GM21390 (cell line): ENCODE results near the gene OCSTAMP.

Experiments used
- ATAC-seq: cut with Tn5 transposase; IDR thresholded peaks from one replicate; pipeline ENCODE4 v1.9.1; 2021; ENCODE audit not compliant: unreplicated experiment

Gene OCSTAMP

DNA sequence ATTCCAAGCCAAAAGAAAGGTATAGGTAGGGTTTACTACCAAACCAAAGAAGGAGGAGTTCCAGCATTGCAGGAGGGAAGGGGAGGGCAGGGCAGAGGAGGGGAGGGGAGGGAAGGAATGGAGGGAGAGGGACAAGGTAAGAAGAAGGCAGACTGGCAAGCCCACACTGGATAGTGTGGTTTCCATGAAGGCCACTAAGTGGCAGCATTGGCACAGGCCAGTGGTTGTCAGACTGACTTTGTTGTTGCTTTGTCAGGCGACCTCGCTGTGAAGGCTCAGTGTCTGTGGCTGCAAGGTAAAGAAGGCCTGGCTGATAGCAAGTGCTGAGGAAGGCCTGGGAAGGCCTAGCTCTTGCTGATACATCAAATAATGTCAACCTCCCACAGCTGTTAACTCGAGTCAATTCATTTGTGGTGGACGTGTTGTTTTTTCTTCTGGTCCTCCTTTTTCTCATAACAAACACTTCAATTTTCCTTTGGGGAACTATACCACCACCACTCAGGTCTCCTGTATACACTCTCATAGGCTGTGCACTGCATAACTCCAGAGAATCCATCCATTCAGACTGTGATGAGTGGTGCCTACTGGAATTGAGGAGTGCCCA, 29.4 kb downstream of the OCSTAMP start:
- no peak for ATAC-seq

GRCh38 chr20:46520540-46520939, 29.9 kb downstream of the OCSTAMP start:
- no peak for ATAC-seq

GRCh38 chr20:46519471-46520068, 30.9 kb downstream of the OCSTAMP start:
- no peak for ATAC-seq

- no peak for ATAC-seq
Measured at GRCh38 chr20:46512943-46513844, 37.3 kb downstream of the OCSTAMP start, which contains the start of gene ZNF334. ZNF334 (minus strand) TSS chr20:46513559; CDS start chr20:46512102, 1,457 bp downstream.

DNA sequence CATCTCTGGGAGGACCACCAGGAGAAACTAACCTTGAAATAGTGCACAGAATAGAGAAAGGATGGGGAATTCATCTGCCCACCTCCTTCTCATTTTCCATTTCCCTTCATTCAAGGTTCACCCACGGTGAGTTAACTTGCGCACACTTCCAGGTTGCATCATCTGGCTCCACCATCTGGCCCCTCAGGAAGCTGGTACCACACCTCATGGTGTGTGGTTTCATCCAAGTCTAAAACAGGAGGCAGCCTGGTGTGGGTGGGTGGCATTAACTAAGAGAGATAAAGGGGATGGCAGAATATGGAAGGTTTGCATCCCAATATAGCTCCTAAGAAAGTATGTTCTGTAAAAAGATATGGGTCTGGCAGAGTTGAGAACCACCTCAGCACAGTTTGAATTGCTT, 40.9 kb downstream of the OCSTAMP start:
- ATAC-seq: no peak

- ATAC-seq: no peak
Measured at GRCh38 chr20:46507760-46508407, 42.6 kb downstream of the OCSTAMP start.

- ATAC-seq: no peak
Measured at GRCh38 chr20:46505506-46505905, 44.9 kb downstream of the OCSTAMP start.

DNA sequence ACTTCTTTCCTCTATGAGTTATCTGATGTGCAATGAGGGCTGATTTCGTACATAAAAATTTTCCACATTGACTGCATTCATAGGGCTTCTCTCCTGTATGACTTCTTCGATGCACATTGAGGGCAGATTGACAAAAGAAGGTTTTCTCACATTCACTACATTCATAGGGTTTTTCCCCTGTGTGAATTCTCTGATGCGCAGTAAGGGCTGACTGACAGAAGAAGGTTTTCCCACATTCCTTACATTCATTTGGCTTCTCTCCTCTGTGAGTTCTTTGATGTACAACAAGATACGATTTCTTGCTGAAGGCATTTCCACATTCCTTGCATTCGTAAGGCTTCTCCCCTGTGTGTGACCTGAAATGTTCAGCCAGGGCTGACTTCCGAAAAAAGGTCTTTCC, 48.5 kb downstream of the OCSTAMP start:
- ATAC-seq: no peak

DNA sequence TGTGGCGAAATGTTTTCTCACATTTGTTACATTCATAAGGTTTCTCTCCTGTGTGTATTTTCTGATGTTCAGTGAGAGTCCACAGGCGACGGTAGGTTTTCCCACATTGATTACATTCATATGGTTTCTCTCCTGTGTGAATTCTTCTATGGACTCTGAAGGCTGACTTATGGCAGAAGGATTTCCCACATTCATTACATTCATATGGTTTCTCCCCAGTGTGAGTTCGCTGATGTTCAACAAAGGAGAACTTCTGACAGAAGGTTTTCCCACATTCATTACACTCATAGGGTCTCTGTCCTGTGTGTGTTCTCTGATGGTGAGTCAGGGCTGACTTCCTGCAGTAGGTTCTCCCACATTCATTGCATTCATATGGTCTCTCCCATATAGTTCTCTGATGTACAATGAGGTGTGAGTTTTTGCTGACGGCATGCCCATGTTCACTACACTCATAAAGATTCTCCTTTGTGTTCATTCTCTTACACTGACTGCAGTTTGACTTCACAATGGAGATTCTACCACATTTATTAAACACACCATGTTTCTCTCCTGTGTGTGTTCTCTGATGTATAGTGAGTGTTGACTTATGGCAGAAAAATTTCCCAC, 49.0 kb downstream of the OCSTAMP start:
- ATAC-seq: no peak

DNA sequence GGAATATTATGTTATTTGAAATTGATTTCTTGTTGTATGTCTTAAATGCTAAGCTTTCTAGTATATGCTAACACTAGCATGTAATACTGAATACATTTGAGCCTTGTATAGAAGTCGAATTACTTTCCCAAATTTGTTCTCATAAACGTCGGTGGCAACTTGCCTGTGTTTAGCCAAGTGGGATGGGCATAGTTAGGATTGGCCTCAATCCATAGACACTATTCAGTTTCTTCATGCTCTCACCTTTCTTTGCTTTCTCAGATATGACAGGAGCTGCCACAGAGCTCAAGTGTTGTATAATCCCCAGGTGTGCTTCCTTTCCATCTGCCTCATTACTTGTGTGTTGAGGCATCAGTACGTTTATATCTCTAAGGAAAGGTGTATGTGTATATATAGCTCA, 56.4 kb downstream of the OCSTAMP start:
- ATAC-seq: no peak

DNA sequence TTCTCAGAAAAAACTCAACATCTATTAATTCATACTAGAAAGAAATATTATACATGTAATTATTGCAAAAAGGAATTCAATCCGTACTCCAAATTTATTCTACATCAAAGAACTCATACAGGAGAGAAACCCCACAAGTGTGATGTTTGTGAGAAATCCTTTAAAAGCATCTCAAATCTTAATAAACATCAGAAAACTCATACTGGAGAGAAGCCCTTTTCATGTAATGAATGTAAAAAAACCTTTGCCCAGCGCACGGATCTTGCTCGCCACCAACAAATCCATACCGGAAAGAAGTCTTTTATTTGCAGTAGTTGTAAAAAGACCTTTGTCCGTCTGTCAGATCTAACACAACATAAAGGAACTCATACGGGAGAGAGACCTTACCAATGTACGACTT, 59.1 kb downstream of the OCSTAMP start:
- ATAC-seq: no peak
